Measurements from ENCODE around the gene TDP1. TPM values are rescaled to one million over a fixed set of nuclear protein-coding genes. Genes with fewer than 3 reads are reported as not detected.
A peak's percentile ranks its signal among the peaks of the same experiment; 100 is the strongest.

The TDP1 gene
- total and polyA plus RNA-seq, 2 of the 13 experiments (the other 11 are each of a cell fraction or from before 2014, with no cell fraction given), result 16.4 to 31.2 TPM

DNA sequence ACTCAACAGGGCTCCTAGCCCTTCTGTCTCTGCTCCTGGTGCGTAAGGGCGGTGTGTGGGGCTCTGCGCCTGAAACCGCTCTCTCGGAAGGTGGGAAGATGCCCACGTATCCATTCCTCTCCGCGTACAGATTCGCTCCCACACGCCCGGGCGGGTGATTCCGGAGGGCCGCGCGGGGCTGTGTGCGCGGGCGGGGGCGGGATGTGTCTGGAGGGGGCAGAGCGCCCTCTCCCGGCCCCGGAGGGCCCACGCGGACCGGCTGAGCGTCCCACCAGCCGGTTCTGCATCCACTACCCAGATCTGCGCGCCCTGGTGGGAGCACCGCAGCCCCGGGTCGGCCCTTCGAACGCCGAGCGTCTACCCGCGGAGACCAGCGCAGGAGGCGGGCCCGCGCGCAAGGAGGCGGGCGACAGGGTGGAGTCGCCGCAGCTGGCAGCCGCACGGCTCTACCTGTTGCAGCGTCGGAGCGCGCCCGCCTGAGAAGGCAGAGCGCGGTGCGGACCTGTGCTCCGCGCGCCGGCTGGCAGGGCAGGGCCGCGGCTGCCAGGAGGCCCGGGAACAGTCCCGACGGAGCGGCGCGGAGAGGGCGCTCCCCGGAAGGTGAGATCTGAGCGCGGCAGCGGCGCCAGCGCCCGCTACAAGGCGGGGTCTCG lies 104.7 kb downstream of the TDP1 start (continued):
- TF ChIP-seq, protein P1, sequence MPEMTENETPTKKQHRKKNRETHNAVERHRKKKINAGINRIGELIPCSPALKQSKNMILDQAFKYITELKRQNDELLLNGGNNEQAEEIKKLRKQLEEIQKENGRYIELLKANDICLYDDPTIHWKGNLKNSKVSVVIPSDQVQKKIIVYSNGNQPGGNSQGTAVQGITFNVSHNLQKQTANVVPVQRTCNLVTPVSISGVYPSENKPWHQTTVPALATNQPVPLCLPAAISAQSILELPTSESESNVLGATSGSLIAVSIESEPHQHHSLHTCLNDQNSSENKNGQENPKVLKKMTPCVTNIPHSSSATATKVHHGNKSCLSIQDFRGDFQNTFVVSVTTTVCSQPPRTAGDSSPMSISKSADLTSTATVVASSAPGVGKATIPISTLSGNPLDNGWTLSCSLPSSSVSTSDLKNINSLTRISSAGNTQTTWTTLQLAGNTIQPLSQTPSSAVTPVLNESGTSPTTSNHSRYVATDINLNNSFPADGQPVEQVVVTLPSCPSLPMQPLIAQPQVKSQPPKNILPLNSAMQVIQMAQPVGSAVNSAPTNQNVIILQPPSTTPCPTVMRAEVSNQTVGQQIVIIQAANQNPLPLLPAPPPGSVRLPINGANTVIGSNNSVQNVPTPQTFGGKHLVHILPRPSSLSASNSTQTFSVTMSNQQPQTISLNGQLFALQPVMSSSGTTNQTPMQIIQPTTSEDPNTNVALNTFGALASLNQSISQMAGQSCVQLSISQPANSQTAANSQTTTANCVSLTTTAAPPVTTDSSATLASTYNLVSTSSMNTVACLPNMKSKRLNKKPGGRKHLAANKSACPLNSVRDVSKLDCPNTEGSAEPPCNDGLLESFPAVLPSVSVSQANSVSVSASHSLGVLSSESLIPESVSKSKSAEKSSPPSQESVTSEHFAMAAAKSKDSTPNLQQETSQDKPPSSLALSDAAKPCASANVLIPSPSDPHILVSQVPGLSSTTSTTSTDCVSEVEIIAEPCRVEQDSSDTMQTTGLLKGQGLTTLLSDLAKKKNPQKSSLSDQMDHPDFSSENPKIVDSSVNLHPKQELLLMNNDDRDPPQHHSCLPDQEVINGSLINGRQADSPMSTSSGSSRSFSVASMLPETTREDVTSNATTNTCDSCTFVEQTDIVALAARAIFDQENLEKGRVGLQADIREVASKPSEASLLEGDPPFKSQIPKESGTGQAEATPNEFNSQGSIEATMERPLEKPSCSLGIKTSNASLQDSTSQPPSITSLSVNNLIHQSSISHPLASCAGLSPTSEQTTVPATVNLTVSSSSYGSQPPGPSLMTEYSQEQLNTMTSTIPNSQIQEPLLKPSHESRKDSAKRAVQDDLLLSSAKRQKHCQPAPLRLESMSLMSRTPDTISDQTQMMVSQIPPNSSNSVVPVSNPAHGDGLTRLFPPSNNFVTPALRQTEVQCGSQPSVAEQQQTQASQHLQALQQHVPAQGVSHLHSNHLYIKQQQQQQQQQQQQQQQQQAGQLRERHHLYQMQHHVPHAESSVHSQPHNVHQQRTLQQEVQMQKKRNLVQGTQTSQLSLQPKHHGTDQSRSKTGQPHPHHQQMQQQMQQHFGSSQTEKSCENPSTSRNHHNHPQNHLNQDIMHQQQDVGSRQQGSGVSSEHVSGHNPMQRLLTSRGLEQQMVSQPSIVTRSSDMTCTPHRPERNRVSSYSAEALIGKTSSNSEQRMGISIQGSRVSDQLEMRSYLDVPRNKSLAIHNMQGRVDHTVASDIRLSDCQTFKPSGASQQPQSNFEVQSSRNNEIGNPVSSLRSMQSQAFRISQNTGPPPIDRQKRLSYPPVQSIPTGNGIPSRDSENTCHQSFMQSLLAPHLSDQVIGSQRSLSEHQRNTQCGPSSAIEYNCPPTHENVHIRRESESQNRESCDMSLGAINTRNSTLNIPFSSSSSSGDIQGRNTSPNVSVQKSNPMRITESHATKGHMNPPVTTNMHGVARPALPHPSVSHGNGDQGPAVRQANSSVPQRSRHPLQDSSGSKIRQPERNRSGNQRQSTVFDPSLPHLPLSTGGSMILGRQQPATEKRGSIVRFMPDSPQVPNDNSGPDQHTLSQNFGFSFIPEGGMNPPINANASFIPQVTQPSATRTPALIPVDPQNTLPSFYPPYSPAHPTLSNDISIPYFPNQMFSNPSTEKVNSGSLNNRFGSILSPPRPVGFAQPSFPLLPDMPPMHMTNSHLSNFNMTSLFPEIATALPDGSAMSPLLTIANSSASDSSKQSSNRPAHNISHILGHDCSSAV (CRISPR knock-in tag; IDR thresholded peaks at IDR 0.05; ENCODE audit: borderline replicate concordance), result no peak
- TF ChIP-seq ARHGAP35 (CRISPR knock-in tag; IDR thresholded peaks at IDR 0.05; ENCODE audit: borderline replicate concordance) (no peak), ONECUT2 (CRISPR knock-in tag; IDR thresholded peaks at IDR 0.05) (no peak), GZF1 (CRISPR knock-in tag; IDR thresholded peaks at IDR 0.05) (no peak), KAT2B (IDR thresholded peaks at IDR 0.05; ENCODE audit: borderline replicate concordance, low read depth, low read length) (no peak), SOX13 (IDR thresholded peaks at IDR 0.05) (no peak), SOX13 (CRISPR knock-in tag; conservative IDR thresholded peaks at IDR 0.05 in 1 of 2, IDR thresholded peaks at IDR 0.05 in 1 of 2) (no peak), ZNF460 (CRISPR knock-in tag; IDR thresholded peaks at IDR 0.05; ENCODE audit: borderline replicate concordance) (no peak), ZNF589 (CRISPR knock-in tag; conservative IDR thresholded peaks at IDR 0.05) (no peak), ZNF564 (CRISPR knock-in tag; IDR thresholded peaks at IDR 0.05) (0 out of 2 replicates have a peak, but pooled peaks have one; percentile 54), TP53 (CRISPR knock-in tag; conservative IDR thresholded peaks at IDR 0.05) (no peak), ZNF550 (CRISPR knock-in tag; IDR thresholded peaks at IDR 0.05; ENCODE audit: borderline replicate concordance) (0 out of 2 replicates have a peak, but pooled peaks have one; percentile 82)
- TF ChIP-seq, protein P2, sequence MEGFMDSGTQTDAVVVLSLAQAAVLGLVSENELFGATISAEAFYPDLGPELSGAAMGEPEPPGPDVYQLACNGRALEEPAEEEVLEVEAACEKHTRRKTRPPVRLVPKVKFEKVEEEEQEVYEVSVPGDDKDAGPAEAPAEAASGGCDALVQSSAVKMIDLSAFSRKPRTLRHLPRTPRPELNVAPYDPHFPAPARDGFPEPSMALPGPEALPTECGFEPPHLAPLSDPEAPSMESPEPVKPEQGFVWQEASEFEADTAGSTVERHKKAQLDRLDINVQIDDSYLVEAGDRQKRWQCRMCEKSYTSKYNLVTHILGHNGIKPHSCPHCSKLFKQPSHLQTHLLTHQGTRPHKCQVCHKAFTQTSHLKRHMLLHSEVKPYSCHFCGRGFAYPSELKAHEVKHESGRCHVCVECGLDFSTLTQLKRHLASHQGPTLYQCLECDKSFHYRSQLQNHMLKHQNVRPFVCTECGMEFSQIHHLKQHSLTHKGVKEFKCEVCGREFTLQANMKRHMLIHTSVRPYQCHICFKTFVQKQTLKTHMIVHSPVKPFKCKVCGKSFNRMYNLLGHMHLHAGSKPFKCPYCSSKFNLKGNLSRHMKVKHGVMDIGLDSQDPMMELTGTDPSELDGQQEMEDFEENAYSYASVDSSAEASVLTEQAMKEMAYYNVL (CRISPR knock-in tag; IDR thresholded peaks at IDR 0.05; ENCODE audit: borderline replicate concordance), result no peak
- TF ChIP-seq, protein P3, sequence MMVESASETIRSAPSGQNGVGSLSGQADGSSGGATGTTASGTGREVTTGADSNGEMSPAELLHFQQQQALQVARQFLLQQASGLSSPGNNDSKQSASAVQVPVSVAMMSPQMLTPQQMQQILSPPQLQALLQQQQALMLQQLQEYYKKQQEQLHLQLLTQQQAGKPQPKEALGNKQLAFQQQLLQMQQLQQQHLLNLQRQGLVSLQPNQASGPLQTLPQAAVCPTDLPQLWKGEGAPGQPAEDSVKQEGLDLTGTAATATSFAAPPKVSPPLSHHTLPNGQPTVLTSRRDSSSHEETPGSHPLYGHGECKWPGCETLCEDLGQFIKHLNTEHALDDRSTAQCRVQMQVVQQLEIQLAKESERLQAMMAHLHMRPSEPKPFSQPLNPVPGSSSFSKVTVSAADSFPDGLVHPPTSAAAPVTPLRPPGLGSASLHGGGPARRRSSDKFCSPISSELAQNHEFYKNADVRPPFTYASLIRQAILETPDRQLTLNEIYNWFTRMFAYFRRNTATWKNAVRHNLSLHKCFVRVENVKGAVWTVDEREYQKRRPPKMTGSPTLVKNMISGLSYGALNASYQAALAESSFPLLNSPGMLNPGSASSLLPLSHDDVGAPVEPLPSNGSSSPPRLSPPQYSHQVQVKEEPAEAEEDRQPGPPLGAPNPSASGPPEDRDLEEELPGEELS (CRISPR knock-in tag; IDR thresholded peaks at IDR 0.05), result no peak
- TF ChIP-seq, protein P4, sequence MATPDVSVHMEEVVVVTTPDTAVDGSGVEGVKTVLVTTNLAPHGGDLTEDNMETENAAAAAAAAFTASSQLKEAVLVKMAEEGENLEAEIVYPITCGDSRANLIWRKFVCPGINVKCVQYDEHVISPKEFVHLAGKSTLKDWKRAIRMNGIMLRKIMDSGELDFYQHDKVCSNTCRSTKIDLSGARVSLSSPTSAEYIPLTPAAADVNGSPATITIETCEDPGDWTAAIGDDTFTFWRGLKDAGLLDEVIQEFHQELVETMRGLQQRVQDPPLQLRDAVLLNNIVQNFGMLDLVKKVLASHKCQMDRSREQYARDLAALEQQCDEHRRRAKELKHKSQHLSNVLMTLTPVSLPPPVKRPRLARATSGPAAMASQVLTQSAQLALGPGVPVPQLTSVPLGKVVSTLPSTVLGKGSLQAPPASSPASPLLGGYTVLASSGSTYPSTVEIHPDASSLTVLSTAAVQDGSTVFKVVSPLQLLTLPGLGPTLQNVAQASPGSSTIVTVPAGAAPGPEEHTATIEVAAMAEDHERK (CRISPR knock-in tag; IDR thresholded peaks at IDR 0.05; ENCODE audit: low read depth), result no peak

Data from HepG2 (cell line).